GM18517 (cell line): ENCODE results near the gene INTS14.

Experiments
- ATAC-seq: cut with Tn5 transposase; IDR thresholded peaks from one replicate; pipeline ENCODE4 v1.9.1; 2021; ENCODE audit warnings: mild to moderate bottlenecking, moderate library complexity; ENCODE audit not compliant: unreplicated experiment

INTS14 gene

DNA sequence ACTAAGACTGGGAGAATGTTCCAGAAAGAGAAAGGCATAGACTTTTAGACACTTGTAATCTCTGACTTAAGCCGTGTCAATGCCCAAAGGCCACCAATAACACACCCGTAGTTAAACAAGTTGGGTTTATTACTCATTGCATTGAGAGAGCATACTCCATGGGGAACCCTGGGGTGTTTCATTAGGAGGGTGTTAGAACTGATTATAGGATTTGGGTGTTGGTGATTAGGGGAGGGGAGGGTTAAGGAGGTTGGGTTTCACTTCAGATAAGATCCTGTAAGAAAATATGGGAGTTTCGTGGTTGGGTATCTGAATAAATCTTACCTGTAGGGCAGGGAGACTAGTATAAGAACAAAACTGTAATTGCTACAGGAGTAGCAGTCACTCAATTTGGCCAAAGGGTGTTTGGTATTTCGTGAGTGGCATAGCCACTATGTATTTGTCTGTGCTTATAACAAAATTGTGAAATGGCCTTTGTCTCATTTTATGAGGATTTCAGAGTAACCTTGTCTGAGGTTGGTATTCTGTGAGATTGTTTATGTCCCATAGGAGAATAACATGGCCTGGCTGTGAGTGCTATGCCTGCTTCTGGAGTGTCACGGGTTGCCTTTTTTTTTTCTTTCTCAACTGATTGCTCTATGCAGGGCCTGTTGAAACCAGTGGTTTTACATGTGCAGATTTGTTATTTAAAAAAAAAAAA lies 77.7 kb downstream of the INTS14 start:
- ATAC-seq: no peak

DNA sequence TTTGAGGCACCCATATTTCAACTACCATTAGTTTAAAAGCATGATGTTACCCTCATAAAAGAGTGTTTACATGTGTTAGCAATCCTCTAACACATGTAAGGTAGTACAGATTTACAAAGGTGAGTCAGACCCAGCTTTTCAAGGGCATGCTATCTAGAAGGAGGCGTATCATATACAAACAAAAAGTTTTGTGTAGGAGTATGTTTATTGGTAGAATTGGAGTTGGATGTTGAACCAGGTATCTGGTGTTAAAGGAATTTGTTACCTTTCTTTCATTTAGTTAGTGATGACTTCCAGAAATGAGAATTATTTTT lies 78.2 kb downstream of the INTS14 start:
- no peak for ATAC-seq

DNA sequence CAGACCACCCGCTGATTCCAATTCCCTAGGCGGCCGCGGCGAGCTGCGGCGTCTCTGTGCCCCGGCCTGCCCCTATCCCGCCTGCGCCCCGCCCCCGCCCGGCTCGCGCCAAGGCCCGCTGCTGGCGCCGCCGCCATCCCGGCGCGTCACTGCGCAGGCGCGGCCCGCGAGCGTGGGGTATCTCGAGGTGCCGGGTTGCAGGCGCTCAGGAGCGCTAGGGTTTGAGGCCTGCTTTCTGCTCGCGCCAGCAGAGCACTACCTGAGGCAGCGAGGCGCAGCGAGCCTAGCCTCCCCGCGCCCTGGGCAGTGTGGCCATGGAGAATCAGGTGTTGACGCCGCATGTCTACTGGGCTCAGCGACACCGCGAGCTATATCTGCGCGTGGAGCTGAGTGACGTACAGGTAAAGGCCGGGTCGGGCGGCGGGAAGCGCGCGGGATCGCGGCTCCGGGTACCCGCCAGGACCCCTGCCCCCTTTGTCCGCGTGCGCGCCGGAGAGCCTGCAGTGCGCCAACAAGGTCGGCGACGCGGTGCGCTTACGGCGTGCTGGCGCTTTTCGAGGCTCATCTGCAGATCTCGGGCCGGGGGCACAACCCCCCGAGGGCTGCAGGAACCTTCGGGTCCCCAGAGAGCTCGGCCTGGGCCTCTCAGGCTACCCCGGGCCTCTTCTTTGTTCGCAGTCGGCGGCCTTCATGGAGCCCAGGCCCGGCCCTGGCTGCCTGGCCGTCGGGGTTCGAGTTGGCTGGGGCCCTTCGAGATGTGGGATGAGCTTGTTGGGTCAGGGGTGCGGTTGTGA lies 80.4 kb downstream of the INTS14 start, which contains the start of gene HACD3:
Gene HACD3 (plus strand): TSS at position 146 of the 794 bp plus-strand sequence. CDS start 169 bp downstream, at position 315.
- peak; percentile 71 for ATAC-seq

DNA sequence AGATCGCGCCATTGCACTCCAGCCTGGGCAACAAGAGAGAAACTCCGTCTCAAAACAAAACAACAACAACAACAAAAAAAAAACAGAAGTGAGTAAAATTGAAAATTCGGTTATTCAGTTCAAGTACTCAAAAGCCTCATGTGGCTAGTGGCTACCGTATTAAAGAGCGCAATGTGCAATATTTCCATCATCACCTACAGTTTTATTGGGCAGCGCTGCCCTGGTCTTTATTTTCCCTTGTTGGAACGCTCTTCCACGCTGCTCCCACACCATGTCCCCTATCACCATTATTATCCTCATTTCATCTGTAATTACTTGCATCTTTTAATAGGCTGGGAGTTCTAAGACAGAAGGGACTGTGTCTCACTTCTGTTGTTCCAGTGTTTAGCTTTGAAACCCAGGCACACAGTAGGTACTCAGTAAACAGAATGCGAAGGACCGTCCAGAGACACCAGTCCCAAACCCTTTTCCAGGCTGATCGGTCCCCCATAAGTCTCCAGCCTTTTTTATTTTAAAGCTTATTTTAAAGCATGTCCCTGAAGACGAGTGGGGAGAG lies 81.1 kb downstream of the INTS14 start:
- ATAC-seq: peak; percentile 5
